H1 (cell line): Measurements from ENCODE around the gene COL21A1. TPM values are rescaled to one million over a fixed set of nuclear protein-coding genes. Genes with fewer than 3 reads are reported as not detected.

Experiments
- CTCF ChIA-PET: fragments of 300-600 bp; sonication (Branson Sonifier 250); formaldehyde crosslinking; loops from one replicate; lab custom pipeline; 2021; ENCODE audit not compliant: partially characterized antibody; lab: Charles Lee
- POLR2A ChIA-PET: fragments of 300-600 bp; sonication (Branson Sonifier 250); formaldehyde crosslinking; loops from one replicate; lab custom pipeline; 2021; ENCODE audit warnings: inconsistent platforms; ENCODE audit not compliant: partially characterized antibody; lab: Charles Lee
- DNase-seq, 2 experiments: peaks; one replicate each; pipeline versions ENCODE4 v3.0.0 to v3.0.0-alpha.2; 2010 to 2022; ENCODE audit warnings: low spot score in 2 of 2, low read depth in 1 of 2, mixed read lengths in 1 of 2
- FAIRE-seq: peaks from 2 replicates; lab custom pipeline; 2011; peaks lifted over from hg19 to GRCh38; lab: Jason Lieb, UNC
- H2AFZ ChIP-seq: 2 replicates; pipeline ENCODE4 v1.8.1; 2012; ENCODE audit warnings: low read length, inconsistent platforms
- H2AK5ac ChIP-seq: 2 replicates; pipeline ENCODE4 v1.6.1; 2013; ENCODE audit warnings: low read depth, low read length
- H2BK120ac ChIP-seq: replicated peaks from 2 replicates; pipeline ENCODE3; 2013; ENCODE audit warnings: low read depth, low read length, inconsistent platforms
- H2BK12ac ChIP-seq: 2 replicates; pipeline ENCODE4 v1.6.1; 2013; ENCODE audit warnings: low read depth, low read length
- H2BK15ac ChIP-seq: 2 replicates; pipeline ENCODE4 v1.6.1; 2013; ENCODE audit warnings: low read length
- H2BK20ac ChIP-seq: 2 replicates; pipeline ENCODE4 v1.6.1; 2013; ENCODE audit warnings: low read length
- H2BK5ac ChIP-seq: 2 replicates; pipeline ENCODE4 v1.6.1; 2013; ENCODE audit warnings: low read depth, low read length
- H3K14ac ChIP-seq: 2 replicates; pipeline ENCODE4 v1.6.1; 2013; ENCODE audit warnings: inconsistent platforms; ENCODE audit not compliant: insufficient read length
- H3K18ac ChIP-seq: 2 replicates; pipeline ENCODE4 v1.6.1; 2013; ENCODE audit warnings: low read length; ENCODE audit errors: extremely low read depth
- H3K23ac ChIP-seq: 2 replicates; pipeline ENCODE4 v1.6.1; 2013; ENCODE audit warnings: inconsistent platforms; ENCODE audit not compliant: insufficient read length
- H3K23me2 ChIP-seq: 2 replicates; pipeline ENCODE4 v1.6.1; 2013; ENCODE audit warnings: low read depth, low read length
- H3K27ac ChIP-seq: 2 replicates; pipeline ENCODE4 v1.6.1; 2011; ENCODE audit warnings: low read depth, low read length, inconsistent platforms
- H3K27me3 ChIP-seq, 4 experiments: replicated peaks in 1 of 4; 1 replicate in 1 of 4; 2 replicates in 3 of 4; pipeline versions ENCODE4 v1.6.1 to v1.8.1; 2011 to 2013; ENCODE audit warnings: low read length in 3 of 4, mild to moderate bottlenecking in 3 of 4, inconsistent platforms in 2 of 4, mixed read lengths in 2 of 4, moderate library complexity in 1 of 4; ENCODE audit not compliant: control insufficient read depth in 3 of 4, insufficient read depth in 3 of 4; ENCODE audit errors: extremely low read depth in 1 of 4
- H3K36me3 ChIP-seq, 4 experiments: 2 replicates each; pipeline versions ENCODE4 v1.6.1 to v1.8.1; 2011 to 2013; ENCODE audit warnings: mild to moderate bottlenecking in 4 of 4, low read length in 3 of 4, moderate library complexity in 2 of 4, control low read depth in 1 of 4, inconsistent platforms in 1 of 4; ENCODE audit not compliant: insufficient read depth in 4 of 4, control insufficient read depth in 2 of 4
- H3K4ac ChIP-seq: replicated peaks from 2 replicates; pipeline ENCODE3; 2013; ENCODE audit warnings: low read length, low read depth, mixed read lengths, inconsistent platforms; ENCODE audit not compliant: insufficient read length
- H3K4me1 ChIP-seq, 4 experiments: replicated peaks in 1 of 4; 1 replicate in 1 of 4; 2 replicates in 3 of 4; pipeline versions ENCODE4 v1.6.1 to v1.8.1; 2011 to 2013; ENCODE audit warnings: low read length in 3 of 4, inconsistent platforms in 2 of 4, mixed read lengths in 1 of 4; ENCODE audit not compliant: insufficient read depth in 4 of 4, control insufficient read depth in 3 of 4
- H3K4me2 ChIP-seq, 2 experiments: 2 replicates each; pipeline versions ENCODE4 v1.6.1 to v1.8.1; 2011 to 2013; ENCODE audit warnings: low read depth in 2 of 2, low read length in 2 of 2, control low read depth in 1 of 2, inconsistent platforms in 1 of 2, mild to moderate bottlenecking in 1 of 2; ENCODE audit not compliant: insufficient read depth in 1 of 2
- H3K4me3 ChIP-seq, 4 experiments: fragments of 200-600, 300-600 bp in 1 of 4; sonication (generic), shearing (Covaris generic), sonication (Bioruptor Twin) in 1 of 4; 2 replicates each; pipeline versions ENCODE4 v1.5.1 to v1.8.1; 2011 to 2016; ENCODE audit warnings: low read length in 4 of 4, low read depth in 3 of 4, control low read depth in 2 of 4, inconsistent platforms in 2 of 4, mild to moderate bottlenecking in 2 of 4, mixed read lengths in 1 of 4, moderate library complexity in 1 of 4; ENCODE audit not compliant: insufficient read depth in 2 of 4; ENCODE audit errors: extremely low read depth in 1 of 4
- H3K56ac ChIP-seq: replicated peaks from 2 replicates; pipeline ENCODE3; 2013; ENCODE audit warnings: low read depth, mild to moderate bottlenecking, mixed read lengths, low read length, inconsistent platforms; ENCODE audit not compliant: insufficient read length
- H3K79me1 ChIP-seq: 2 replicates; pipeline ENCODE4 v1.6.1; 2013; ENCODE audit warnings: low read depth, low read length, control low read depth
- H3K79me2 ChIP-seq, 2 experiments: 2 replicates each; pipeline versions ENCODE4 v1.6.1 to v1.8.1; 2012 to 2013; ENCODE audit warnings: low read length in 2 of 2, mild to moderate bottlenecking in 2 of 2, inconsistent platforms in 1 of 2; ENCODE audit not compliant: insufficient read depth in 2 of 2, control insufficient read depth in 1 of 2
- H3K9ac ChIP-seq, 4 experiments: replicated peaks in 1 of 4; 1 replicate in 1 of 4; 2 replicates in 3 of 4; pipeline versions ENCODE4 v1.6.1 to v1.8.1; 2011 to 2013; ENCODE audit warnings: low read depth in 3 of 4, low read length in 3 of 4, control low read depth in 2 of 4, mild to moderate bottlenecking in 2 of 4, moderate library complexity in 2 of 4, inconsistent platforms in 1 of 4; ENCODE audit errors: extremely low read depth in 1 of 4
- H3K9me3 ChIP-seq, 2 experiments: 2 replicates each; pipeline versions ENCODE4 v1.6.1 to v1.8.1; 2012 to 2013; ENCODE audit warnings: mild to moderate bottlenecking in 2 of 2, moderate library complexity in 2 of 2, control low read depth in 1 of 2, inconsistent platforms in 1 of 2, low read depth in 1 of 2, low read length in 1 of 2, mixed read lengths in 1 of 2; ENCODE audit not compliant: insufficient read depth in 2 of 2
- H4K20me1 ChIP-seq, 2 experiments: replicated peaks in 1 of 2; 2 replicates each; pipeline versions ENCODE3 to v1.8.1; 2011 to 2013; ENCODE audit warnings: inconsistent platforms in 2 of 2, low read length in 2 of 2, mild to moderate bottlenecking in 1 of 2; ENCODE audit not compliant: insufficient read depth in 2 of 2, control insufficient read depth in 1 of 2
- H4K5ac ChIP-seq: 2 replicates; pipeline ENCODE4 v1.6.1; 2013; ENCODE audit warnings: low read length, low read depth, mixed read lengths, inconsistent platforms; ENCODE audit not compliant: insufficient read length
- H4K8ac ChIP-seq: 2 replicates; pipeline ENCODE4 v1.8.0; 2013; ENCODE audit warnings: mild to moderate bottlenecking, moderate library complexity, low read length, inconsistent platforms; ENCODE audit not compliant: insufficient read depth; ENCODE audit errors: extremely low read depth
- H4K91ac ChIP-seq: replicated peaks from 2 replicates; pipeline ENCODE3; 2013; ENCODE audit warnings: low read length, mixed read lengths, inconsistent platforms; ENCODE audit not compliant: insufficient read length
- EP300 ChIP-seq, 2 experiments: IDR thresholded peaks; 1 replicate in 1 of 2; 2 replicates in 1 of 2; pipeline ENCODE4 v1.6.1; 2011 to 2012; ENCODE audit warnings: low read depth in 2 of 2, low read length in 2 of 2, mild to moderate bottlenecking in 2 of 2, borderline replicate concordance in 1 of 2, inconsistent platforms in 1 of 2, moderate library complexity in 1 of 2
- GABPA ChIP-seq: IDR thresholded peaks from 2 replicates; pipeline ENCODE4 v1.6.1; 2011; ENCODE audit warnings: mild to moderate bottlenecking, low read length, moderate library complexity, borderline replicate concordance; ENCODE audit not compliant: insufficient read depth
- HDAC6 ChIP-seq: IDR thresholded peaks from one replicate; pipeline ENCODE4 v1.7.1; 2012; ENCODE audit warnings: low read depth, mild to moderate bottlenecking, inconsistent platforms, low read length, moderate library complexity
- KDM1A ChIP-seq: fragments of 200-600, 300-600 bp; sonication (generic); IDR thresholded peaks from 2 replicates; pipeline ENCODE4 v1.7.1; 2016; ENCODE audit warnings: mild to moderate bottlenecking, low read length, borderline replicate concordance
- KDM4A ChIP-seq: IDR thresholded peaks from one replicate; pipeline ENCODE4 v1.7.1; 2012; ENCODE audit warnings: low read depth, mild to moderate bottlenecking, moderate library complexity, low read length, inconsistent platforms; ENCODE audit not compliant: severe bottlenecking
- POU5F1 ChIP-seq: IDR thresholded peaks from 2 replicates; pipeline ENCODE4 v1.6.1; 2011; ENCODE audit warnings: low read depth, mild to moderate bottlenecking, low read length, moderate library complexity
- TAF1 ChIP-seq: IDR thresholded peaks from 2 replicates; pipeline ENCODE4 v1.6.1; 2011; ENCODE audit warnings: mild to moderate bottlenecking, low read depth, low read length
- polyA plus RNA-seq, 7 experiments: library from polyadenylated mRNA; depleted of rRNA in 3 of 7; stranded (reverse) in 5 of 7; unstranded in 2 of 7; fragments of >200 nt in 5 of 7; fragments of 200-250 nt in 2 of 7; gene quantifications; 1 replicate in 5 of 7; 2 replicates in 1 of 7; 4 replicates in 1 of 7; pipeline versions ENCODE4 v1.2.1 to v1.2.3, GENCODE V29; 2011 to 2013; ENCODE audit warnings: missing spikeins in 2 of 7, mixed read lengths in 2 of 7
- total RNA-seq: library from RNA; stranded (reverse); fragmentation: NEBNext Ultra II Directional; extraction: Animal tissue kit (Norgen Biotek cat#: 25700); gene quantifications from 2 replicates; pipeline ENCODE4 v1.2.1, GENCODE V29; 2021
- TF ChIP-seq, protein P1 (sequence below): IDR thresholded peaks from 2 replicates; pipeline ENCODE4 v1.6.1; 2011; ENCODE audit warnings: low read depth, mild to moderate bottlenecking, low read length; ENCODE audit not compliant: insufficient read depth
- TF ChIP-seq, protein P2 (sequence below): IDR thresholded peaks from 2 replicates; pipeline ENCODE4 v1.6.1; 2012; ENCODE audit warnings: inconsistent platforms

Gene COL21A1
- total and polyA plus RNA-seq, 2 of the 8 experiments (the other 6 are each of a cell fraction or from before 2014, with no cell fraction given): 1.6 to 3.4 TPM

DNA sequence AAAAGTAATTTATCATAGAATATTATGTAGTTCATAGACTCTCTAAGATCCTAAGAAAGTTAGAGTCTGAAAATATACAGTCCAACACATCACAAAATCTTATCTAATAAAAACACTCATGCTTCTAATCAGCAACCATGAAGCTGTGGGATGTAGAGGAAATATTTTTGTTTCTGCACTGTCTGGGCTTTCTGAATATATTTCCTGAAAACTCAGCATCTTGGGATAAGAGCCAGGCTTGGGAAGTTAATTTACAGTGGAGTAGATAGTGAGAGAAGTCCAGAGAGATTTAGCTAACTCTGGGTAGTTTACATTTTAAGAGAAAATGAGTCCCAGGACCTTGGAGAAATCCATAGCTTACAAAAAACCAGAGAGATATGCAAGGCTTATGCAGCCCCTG is 221.6 kb downstream of the COL21A1 start:
- Histone ChIP-seq H3K18ac (no peak overlapping the region), H2BK20ac (no peak overlapping the region), H4K91ac (no peak overlapping the region), H3K56ac (no peak overlapping the region), H4K8ac (no peak overlapping the region), H3K4ac (no peak overlapping the region), H3K4me2 (no peak overlapping the region), H3K79me1 (no peaks in the 10 kb centered on the region), H2AK5ac (no peak overlapping the region), H3K23ac (no peak overlapping the region), H2BK12ac (no peak overlapping the region), H2BK120ac (no peak overlapping the region), H3K9me3 (no peaks in the 10 kb centered on the region), H3K23me2 (no peaks in the 10 kb centered on the region), H3K14ac (no peak overlapping the region), H3K4me1 (no peaks in the 10 kb centered on the region), H3K27me3 (no peaks in the 10 kb centered on the region), H2BK15ac (no peak overlapping the region), H2BK5ac (no peak overlapping the region), H2AFZ (no peak overlapping the region), H3K9ac (no peak overlapping the region), H3K79me2 (no peaks in the 10 kb centered on the region), H4K5ac (no peak overlapping the region), H3K4me3 (no peak overlapping the region), H3K27ac (no peak overlapping the region), H4K20me1 (no peaks in the 10 kb centered on the region), H3K36me3 (no peaks in the 10 kb centered on the region)
- no peak for DNase-seq
- ChIA-PET POLR2A (no interaction called here), CTCF (interaction anchor here (1.2 to 2.0 kb wide), 4 partner anchors 10 to 267 kb away, joined by 3 to 5 read pairs (median 4); no protein-coding TSS in a partner anchor)
- no peak for FAIRE-seq
- TF ChIP-seq, protein P1, sequence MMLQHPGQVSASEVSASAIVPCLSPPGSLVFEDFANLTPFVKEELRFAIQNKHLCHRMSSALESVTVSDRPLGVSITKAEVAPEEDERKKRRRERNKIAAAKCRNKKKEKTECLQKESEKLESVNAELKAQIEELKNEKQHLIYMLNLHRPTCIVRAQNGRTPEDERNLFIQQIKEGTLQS: no peak
- TF ChIP-seq HDAC6: no peak
- no peak for TF ChIP-seq KDM1A
- TF ChIP-seq TAF1: no peak
- TF ChIP-seq KDM4A: no peak
- no peak for TF ChIP-seq GABPA
- no peak for TF ChIP-seq POU5F1
- no peak for TF ChIP-seq EP300 (IDR thresholded peaks at IDR 0.05; ENCODE audit: borderline replicate concordance in 1 of 2, low read depth in 2 of 2, low read length in 2 of 2)
- TF ChIP-seq, protein P2, sequence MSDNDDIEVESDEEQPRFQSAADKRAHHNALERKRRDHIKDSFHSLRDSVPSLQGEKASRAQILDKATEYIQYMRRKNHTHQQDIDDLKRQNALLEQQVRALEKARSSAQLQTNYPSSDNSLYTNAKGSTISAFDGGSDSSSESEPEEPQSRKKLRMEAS: no peak
